ENCODE results near the gene DTHD1.

DNA sequence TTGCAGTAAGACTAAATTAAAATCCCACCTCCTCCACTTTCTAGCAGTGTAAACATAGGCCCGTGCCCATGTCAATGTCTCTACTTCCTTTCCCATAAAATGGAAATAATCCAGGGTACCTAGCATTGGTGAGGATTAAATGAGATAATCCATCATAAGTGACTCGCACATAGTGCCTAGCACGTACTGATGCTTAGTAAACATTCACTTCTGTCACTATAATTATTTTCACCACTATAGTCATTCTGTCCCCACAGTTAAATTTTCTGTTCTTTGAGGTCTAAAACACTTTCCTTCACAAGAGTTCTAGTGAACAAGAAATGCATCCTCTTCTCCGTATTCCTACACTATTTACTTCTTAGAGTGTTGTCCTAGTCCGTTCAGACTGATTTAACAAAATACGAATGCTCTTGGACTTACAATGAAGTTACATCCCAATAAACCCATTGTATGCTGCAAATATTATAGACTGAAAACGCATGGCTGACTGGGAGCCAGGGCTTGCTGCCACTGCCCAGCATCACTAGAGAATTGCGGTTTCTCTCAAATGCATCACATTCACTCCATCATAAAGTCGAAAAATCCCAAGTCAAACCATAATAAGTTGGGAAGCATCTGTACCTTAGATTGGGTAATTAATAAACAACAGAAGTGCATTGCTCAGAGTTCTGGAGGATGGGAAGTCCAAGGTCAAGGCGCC is 47.7 kb upstream of the DTHD1 start:
- TF ChIP-seq CTCF (IDR thresholded peaks at IDR 0.05; ENCODE audit: low read depth, low read length, missing input control) (no peak), REST (IDR thresholded peaks at IDR 0.05) (no peak), EGR1 (IDR thresholded peaks at IDR 0.05; ENCODE audit: low read depth in 2 of 2) (no peak), FOXA1 (IDR thresholded peaks at IDR 0.05) (no peak)
- TF ChIP-seq, protein P1, sequence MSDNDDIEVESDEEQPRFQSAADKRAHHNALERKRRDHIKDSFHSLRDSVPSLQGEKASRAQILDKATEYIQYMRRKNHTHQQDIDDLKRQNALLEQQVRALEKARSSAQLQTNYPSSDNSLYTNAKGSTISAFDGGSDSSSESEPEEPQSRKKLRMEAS (IDR thresholded peaks at IDR 0.05): no peak

Measured in liver (tissue), 3 donors.